ENCODE results near the gene ARHGAP31.

The ARHGAP31 gene

DNA sequence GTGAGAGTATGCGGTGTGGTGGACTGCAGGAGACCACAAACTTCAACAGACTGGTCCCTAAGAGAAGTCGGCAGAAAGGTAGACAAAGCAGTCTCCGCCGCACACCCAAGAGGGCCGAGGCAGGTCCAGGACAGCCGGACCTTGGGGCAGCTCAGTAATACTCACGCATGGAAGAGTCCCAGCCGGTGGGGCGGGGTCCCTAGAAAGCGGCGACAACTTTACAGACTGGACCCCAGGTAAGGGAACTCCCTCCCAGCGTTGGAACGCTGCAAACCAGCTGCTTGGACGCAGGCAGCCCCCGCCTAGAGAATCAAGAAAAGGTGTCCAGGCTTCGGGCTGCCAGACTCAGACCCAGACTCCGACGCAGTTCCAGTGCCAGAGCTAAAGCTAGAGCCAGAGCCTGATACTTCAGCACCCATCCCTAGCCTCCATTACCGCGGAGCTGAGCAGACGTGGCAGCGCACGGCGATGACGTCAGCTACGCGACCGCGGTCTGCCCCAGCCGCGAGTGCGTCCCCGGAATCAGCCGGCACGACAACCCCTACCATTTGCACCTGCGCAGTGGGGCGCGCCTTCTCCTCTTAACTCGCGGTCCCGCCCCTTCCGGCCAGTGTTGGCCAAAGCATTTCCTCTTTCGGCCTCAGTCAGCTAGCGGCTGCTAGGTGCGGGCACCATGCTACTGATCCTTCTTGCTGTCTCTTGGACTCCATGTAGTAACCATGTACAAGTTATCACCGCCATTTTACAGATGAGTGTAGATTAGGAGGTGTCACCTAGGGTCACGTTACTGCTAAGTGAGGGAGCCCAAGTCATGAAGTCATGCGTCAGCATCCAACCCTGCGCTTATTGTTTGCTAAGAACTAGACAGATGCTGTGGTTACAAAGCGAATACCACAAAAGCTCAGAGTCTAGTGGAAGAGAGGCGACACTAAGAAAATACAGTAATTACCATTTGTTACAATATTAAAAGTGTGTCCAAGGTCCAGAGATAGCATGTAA lies 169.3 kb downstream of the ARHGAP31 start, which contains the start of gene TMEM39A:
TSS of gene TMEM39A (minus strand) at position 445 of the 999 bp plus-strand sequence. CDS start 1,541 bp downstream, outside the sequence.
- Histone ChIP-seq H3K9me2 (replicated peaks; ENCODE audit: control insufficient read depth, low read length) (no peaks in the 10 kb centered on the region), H3K79me2 (ENCODE audit: control insufficient read depth, low read length) (peaks cover 34% of the 10 kb centered on the region), H3K9me3 (ENCODE audit: control insufficient read depth, insufficient read depth, low read length) (no peaks in the 10 kb centered on the region), H3F3A (ENCODE audit: control insufficient read depth, insufficient read depth) (peaks cover 6% of the 10 kb centered on the region), H3K4me2 (ENCODE audit: low read length) (peak within 1 kb of the TSS; percentile 90), H3K4me3 (ENCODE audit: low read length) (peak within 1 kb of the TSS; percentile 86), H3K36me3 (ENCODE audit: control insufficient read depth, low read length) (peaks cover 33% of the 10 kb centered on the region), H3K27ac (ENCODE audit: low read depth, low read length) (peak within 1 kb of the TSS; percentile 37), H3K4me1 (ENCODE audit: control insufficient read depth, low read length) (peaks cover 27% of the 10 kb centered on the region), H3K27me3 (ENCODE audit: control insufficient read depth, low read length) (no peaks in the 10 kb centered on the region), H4K20me1 (ENCODE audit: control insufficient read depth, insufficient read depth, low read depth, low read length) (no peaks in the 10 kb centered on the region)
- no peak for TF ChIP-seq EZH2phosphoT487 (IDR thresholded peaks at IDR 0.05; ENCODE audit: borderline replicate concordance, low read length)
- TF ChIP-seq, protein P1, sequence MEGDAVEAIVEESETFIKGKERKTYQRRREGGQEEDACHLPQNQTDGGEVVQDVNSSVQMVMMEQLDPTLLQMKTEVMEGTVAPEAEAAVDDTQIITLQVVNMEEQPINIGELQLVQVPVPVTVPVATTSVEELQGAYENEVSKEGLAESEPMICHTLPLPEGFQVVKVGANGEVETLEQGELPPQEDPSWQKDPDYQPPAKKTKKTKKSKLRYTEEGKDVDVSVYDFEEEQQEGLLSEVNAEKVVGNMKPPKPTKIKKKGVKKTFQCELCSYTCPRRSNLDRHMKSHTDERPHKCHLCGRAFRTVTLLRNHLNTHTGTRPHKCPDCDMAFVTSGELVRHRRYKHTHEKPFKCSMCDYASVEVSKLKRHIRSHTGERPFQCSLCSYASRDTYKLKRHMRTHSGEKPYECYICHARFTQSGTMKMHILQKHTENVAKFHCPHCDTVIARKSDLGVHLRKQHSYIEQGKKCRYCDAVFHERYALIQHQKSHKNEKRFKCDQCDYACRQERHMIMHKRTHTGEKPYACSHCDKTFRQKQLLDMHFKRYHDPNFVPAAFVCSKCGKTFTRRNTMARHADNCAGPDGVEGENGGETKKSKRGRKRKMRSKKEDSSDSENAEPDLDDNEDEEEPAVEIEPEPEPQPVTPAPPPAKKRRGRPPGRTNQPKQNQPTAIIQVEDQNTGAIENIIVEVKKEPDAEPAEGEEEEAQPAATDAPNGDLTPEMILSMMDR (IDR thresholded peaks at IDR 0.05; ENCODE audit: low read depth, low read length, poor library complexity, severe bottlenecking) = no peak

DNA sequence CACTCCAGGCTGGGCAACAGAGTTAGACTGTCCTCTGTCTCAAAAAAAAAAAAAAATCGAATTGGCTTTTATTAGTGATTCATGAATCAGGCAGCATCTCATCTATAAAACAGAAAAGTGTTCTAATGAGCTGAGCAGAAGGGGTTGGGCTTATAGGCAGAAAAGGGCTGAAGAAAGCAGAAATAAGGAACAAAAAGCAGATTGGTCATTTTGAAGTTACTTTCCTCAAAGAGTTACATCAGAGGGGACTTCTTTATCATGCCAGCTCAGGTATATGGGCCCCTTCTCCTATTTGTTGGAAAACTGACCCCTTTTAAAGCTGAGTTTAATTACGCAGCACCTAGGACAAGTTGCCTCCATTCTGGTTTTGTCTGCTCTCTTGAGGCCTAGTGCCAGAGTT lies 173.9 kb downstream of the ARHGAP31 start:
- H3K36me3 ChIP-seq (ENCODE audit: control insufficient read depth, low read length) = peaks cover 18% of the 10 kb centered on the region
- TF ChIP-seq, protein P1 (IDR thresholded peaks at IDR 0.05; ENCODE audit: low read depth, low read length, poor library complexity, severe bottlenecking) = no peak
- TF ChIP-seq EZH2phosphoT487 (IDR thresholded peaks at IDR 0.05; ENCODE audit: borderline replicate concordance, low read length) = no peak
- H3K4me3 ChIP-seq (ENCODE audit: low read length) = peak overlapping the region; percentile 92
- peaks cover 6% of the 10 kb centered on the region; the same call in 1 of the 2 replicates for H3F3A ChIP-seq (ENCODE audit: control insufficient read depth, insufficient read depth)
- no peaks in the 10 kb centered on the region for H3K9me2 ChIP-seq (replicated peaks; ENCODE audit: control insufficient read depth, low read length)
- peaks cover 32% of the 10 kb centered on the region for H3K4me1 ChIP-seq (ENCODE audit: control insufficient read depth, low read length)
- no peaks in the 10 kb centered on the region for H3K9me3 ChIP-seq (ENCODE audit: control insufficient read depth, insufficient read depth, low read length)
- peaks cover 30% of the 10 kb centered on the region for H3K79me2 ChIP-seq (ENCODE audit: control insufficient read depth, low read length)
- no peaks in the 10 kb centered on the region for H3K27me3 ChIP-seq (ENCODE audit: control insufficient read depth, low read length)
- no peaks in the 10 kb centered on the region for H4K20me1 ChIP-seq (ENCODE audit: control insufficient read depth, insufficient read depth, low read depth, low read length)
- H3K27ac ChIP-seq (ENCODE audit: low read depth, low read length) = peak overlapping the region; percentile 33; the same call in 1 of the 2 replicates
- peak overlapping the region; percentile 84 for H3K4me2 ChIP-seq (ENCODE audit: low read length)

DNA sequence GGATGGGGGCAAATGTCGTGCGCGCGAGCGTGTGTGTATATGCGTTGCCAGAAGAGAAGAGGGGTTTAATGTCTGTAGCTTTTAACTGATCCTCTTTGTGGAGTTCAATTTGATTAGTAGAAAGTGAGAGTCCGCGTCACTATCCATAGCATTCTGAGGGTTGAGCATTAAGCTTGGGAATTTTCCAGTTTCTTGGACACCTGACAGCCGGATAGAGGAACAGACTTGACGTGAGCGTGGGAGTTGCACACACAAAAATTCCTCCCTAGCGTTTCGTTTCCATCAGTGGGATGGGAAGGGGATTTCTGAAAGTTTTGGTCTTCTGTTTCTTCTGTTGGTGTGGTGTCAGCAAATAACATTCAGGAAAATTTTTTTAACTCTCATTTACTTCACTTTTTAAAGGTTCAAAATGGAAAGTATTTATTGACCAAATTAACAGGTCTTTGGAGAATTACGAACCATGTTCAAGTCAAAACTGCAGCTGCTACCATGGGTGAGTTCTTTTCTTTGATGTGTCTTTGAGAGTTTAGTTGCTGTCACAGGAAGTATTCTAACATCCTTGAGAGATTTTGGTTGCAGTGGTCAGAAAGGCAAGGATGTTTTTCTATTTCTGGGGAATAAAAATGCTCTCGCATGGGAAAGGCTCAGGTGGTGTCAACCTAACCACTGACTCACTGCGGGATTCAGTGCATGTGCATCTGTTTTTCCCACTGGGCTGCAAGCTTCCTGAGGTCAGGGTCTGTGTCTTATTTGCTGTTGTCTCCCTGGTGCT lies 175.4 kb downstream of the ARHGAP31 start:
- no peaks in the 10 kb centered on the region for H3K27me3 ChIP-seq (ENCODE audit: control insufficient read depth, low read length)
- peak overlapping the region; percentile 92 for H3K4me3 ChIP-seq (ENCODE audit: low read length)
- no peaks in the 10 kb centered on the region for H4K20me1 ChIP-seq (ENCODE audit: control insufficient read depth, insufficient read depth, low read depth, low read length)
- H3K27ac ChIP-seq (ENCODE audit: low read depth, low read length) = peak overlapping the region; percentile 33
- TF ChIP-seq, protein P1 (IDR thresholded peaks at IDR 0.05; ENCODE audit: low read depth, low read length, poor library complexity, severe bottlenecking) = no peak
- no peak for TF ChIP-seq EZH2phosphoT487 (IDR thresholded peaks at IDR 0.05; ENCODE audit: borderline replicate concordance, low read length)
- peaks cover 25% of the 10 kb centered on the region for H3K4me1 ChIP-seq (ENCODE audit: control insufficient read depth, low read length)
- H3K9me2 ChIP-seq (replicated peaks; ENCODE audit: control insufficient read depth, low read length) = no peaks in the 10 kb centered on the region
- H3K4me2 ChIP-seq (ENCODE audit: low read length) = peak overlapping the region; percentile 84
- H3F3A ChIP-seq (ENCODE audit: control insufficient read depth, insufficient read depth) = peaks cover 6% of the 10 kb centered on the region; the same call in 1 of the 2 replicates
- H3K36me3 ChIP-seq (ENCODE audit: control insufficient read depth, low read length) = peaks cover 20% of the 10 kb centered on the region
- peaks cover 26% of the 10 kb centered on the region for H3K79me2 ChIP-seq (ENCODE audit: control insufficient read depth, low read length)
- H3K9me3 ChIP-seq (ENCODE audit: control insufficient read depth, insufficient read depth, low read length) = no peaks in the 10 kb centered on the region
